Lower leg skin (tissue), 4 donors: ENCODE measurements around the gene RLF. TPM values are rescaled to one million over a fixed set of nuclear protein-coding genes. Genes with fewer than 3 reads are reported as not detected.

Source experiments
- DNase-seq, 2 donors: peaks; one replicate each; pipeline ENCODE4 v3.0.0-alpha.2; 2019; ENCODE audit warnings: low spot score in 2 of 2
- H3K4me3 ChIP-seq: fragments of 200-600 bp; sonication (generic); 2 replicates; pipeline ENCODE4 v1.5.1; 2017; ENCODE audit warnings: mild to moderate bottlenecking, low read depth; ENCODE audit not compliant: poor library complexity, severe bottlenecking
- POLR2A ChIP-seq, 2 donors: fragments of 450-650 bp; IDR thresholded peaks; one replicate each; pipeline ENCODE4 v1.6.1; 2016 to 2017; ENCODE audit warnings: antibody characterized with exemption in 2 of 2, mild to moderate bottlenecking in 1 of 2, moderate library complexity in 1 of 2
- WGBS, 2 donors: methylation state at CpG; one replicate each; pipeline ENCODE4 v1.1.5; 2018; 5-methylcytosine and 5-hydroxymethylcytosine counted together
- intact Hi-C: fragments of 100-400 bp; cut with DNase I; formaldehyde crosslinking; loops from one replicate; pipeline ENCODE4 v1.15.0; 2023; ENCODE audit warnings: low total_unique reads
- total RNA-seq, 4 donors: library from RNA; depleted of rRNA; stranded (reverse); fragments of >200 nt; gene quantifications; one replicate each; pipeline ENCODE4 v1.1.0, GENCODE V29; 2016
- TF ChIP-seq, protein P1 (sequence below), 3 donors: fragments of 450-650 bp; IDR thresholded peaks; one replicate each; pipeline ENCODE4 v1.5.1; 2016; ENCODE audit warnings: antibody characterized with exemption in 3 of 3, mild to moderate bottlenecking in 3 of 3, moderate library complexity in 2 of 3

Gene RLF
- total RNA-seq, 4 donors from 2014 or later, result 22.8 to 30.9 (median 25.3) TPM

- WGBS, 2 donors, result 21 to 41% methylated on average over 42 to 44 of the region's 44 CpGs
These were observed 28.5 kb upstream of the RLF start for GRCh38 chr1:40132383-40133311.

DNA sequence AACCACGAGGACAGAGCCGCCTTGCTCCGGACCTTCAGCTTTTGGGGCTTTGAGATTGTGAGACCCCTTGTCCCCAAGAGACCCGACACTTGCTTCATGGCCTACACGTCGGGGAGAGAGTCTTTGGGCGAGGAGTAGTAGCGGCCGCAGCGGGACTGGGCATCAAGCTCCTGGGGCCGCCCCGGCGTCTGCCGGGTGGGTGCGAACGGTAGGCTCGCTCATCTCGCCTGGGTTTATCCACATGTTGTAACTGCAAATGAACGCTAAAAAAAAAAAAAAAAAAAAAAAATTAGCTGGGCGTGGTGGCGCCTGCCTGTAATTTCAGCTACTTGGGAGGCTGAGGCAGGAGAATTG lies 27.9 kb upstream of the RLF start:
- H3K4me3 ChIP-seq, result no peak overlapping the region

More at GRCh38 chr1:40132383-40133311, 28.5 kb upstream of the RLF start:
- H3K4me3 ChIP-seq, result no peak overlapping the region
- intact Hi-C loops, result no loop called here
- TF ChIP-seq, protein P1, sequence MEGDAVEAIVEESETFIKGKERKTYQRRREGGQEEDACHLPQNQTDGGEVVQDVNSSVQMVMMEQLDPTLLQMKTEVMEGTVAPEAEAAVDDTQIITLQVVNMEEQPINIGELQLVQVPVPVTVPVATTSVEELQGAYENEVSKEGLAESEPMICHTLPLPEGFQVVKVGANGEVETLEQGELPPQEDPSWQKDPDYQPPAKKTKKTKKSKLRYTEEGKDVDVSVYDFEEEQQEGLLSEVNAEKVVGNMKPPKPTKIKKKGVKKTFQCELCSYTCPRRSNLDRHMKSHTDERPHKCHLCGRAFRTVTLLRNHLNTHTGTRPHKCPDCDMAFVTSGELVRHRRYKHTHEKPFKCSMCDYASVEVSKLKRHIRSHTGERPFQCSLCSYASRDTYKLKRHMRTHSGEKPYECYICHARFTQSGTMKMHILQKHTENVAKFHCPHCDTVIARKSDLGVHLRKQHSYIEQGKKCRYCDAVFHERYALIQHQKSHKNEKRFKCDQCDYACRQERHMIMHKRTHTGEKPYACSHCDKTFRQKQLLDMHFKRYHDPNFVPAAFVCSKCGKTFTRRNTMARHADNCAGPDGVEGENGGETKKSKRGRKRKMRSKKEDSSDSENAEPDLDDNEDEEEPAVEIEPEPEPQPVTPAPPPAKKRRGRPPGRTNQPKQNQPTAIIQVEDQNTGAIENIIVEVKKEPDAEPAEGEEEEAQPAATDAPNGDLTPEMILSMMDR (IDR thresholded peaks at IDR 0.05), result no peak
- TF ChIP-seq POLR2A (IDR thresholded peaks at IDR 0.05), result no peak
- DNase-seq, result no peak

DNA sequence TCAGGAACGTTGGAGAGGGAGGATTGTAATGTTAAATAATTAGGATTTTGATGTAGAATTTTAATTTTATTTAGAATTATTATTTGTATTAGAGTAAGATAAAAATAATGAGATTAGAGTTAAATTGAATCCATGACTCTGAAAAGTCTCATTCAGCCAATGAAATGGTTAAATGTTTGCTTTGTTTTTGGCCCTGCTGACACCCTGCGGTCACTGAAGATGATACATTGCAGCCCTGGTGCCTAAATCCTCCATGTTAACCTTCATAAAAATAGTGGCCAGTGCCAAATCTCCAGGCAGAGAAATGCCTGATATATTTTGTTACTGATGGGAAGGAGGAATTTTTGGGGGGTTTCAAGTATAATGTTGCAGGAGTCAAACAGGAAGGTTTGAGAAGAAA lies 27.3 kb upstream of the RLF start:
- DNase-seq, result no peak
- 40 to 45% methylated on average over 2 of the region's 2 CpGs for WGBS, 2 donors
- TF ChIP-seq POLR2A (IDR thresholded peaks at IDR 0.05), result no peak
- TF ChIP-seq, protein P1 (IDR thresholded peaks at IDR 0.05), result no peak
- intact Hi-C loops, result no loop called here
- H3K4me3 ChIP-seq, result no peak overlapping the region

More for the DNA sequence above, 27.9 kb upstream of the RLF start:
- TF ChIP-seq POLR2A (IDR thresholded peaks at IDR 0.05), result no peak
- TF ChIP-seq, protein P1 (IDR thresholded peaks at IDR 0.05), result no peak
- intact Hi-C loops, result no loop called here
- DNase-seq, result no peak
- WGBS, 2 donors, result 67 to 79% methylated on average over 18 to 21 of the region's 21 CpGs

- intact Hi-C loops, result no loop called here
- 69 to 73% methylated on average over 7 of the region's 7 CpGs for WGBS, 2 donors
- H3K4me3 ChIP-seq, result no peak overlapping the region
- DNase-seq, result no peak
- no peak for TF ChIP-seq POLR2A (IDR thresholded peaks at IDR 0.05)
- TF ChIP-seq, protein P1 (IDR thresholded peaks at IDR 0.05), result no peak
These were observed 20.8 kb upstream of the RLF start for GRCh38 chr1:40140211-40140973.

DNA sequence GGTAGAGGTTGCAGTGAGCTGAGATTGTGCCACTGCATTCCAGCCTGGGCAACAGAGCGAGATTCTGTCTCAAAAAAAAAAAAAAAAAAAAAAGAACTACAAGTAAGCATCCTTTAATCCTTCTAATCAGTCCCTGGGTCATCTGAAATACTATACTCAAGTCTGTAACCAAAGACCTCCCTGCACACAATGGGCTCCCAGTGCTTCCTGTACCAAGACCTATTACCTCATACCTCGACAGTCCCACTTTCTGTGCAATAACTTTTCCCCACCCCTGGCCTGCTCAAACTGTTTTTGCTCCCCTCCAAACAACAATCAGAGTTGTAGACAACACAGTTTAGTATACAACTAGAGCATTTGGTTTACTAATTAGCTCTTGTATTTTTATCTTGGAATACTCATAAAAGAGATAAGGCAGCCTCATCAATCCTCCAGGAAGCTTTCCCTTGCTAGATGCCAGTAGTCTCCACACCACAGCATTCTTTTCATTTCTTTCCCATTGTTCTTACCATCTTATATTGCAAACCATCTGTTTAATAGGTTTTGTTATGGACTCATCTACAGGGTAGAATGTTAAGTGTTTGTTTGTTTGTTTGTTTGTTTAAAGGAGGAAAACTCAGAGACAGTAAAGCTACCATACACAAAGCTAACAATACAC lies 19.2 kb upstream of the RLF start:
- no peak overlapping the region for H3K4me3 ChIP-seq
- TF ChIP-seq, protein P1 (IDR thresholded peaks at IDR 0.05), result no peak
- TF ChIP-seq POLR2A (IDR thresholded peaks at IDR 0.05), result no peak
- no peak for DNase-seq
- intact Hi-C loops, result no loop called here
- WGBS, 2 donors, result 66 to 73% methylated on average over 2 of the region's 2 CpGs
